NB4 (cell line): Measurements from ENCODE around the gene SH3GL3.

Experiments
- POLR2A ChIP-seq: IDR thresholded peaks from 2 replicates; pipeline ENCODE4 v1.6.1; 2011; ENCODE audit warnings: mild to moderate bottlenecking; ENCODE audit not compliant: insufficient read length; ENCODE audit errors: extremely low read depth
- TF ChIP-seq, protein P1 (sequence below): IDR thresholded peaks from one replicate; pipeline ENCODE4 v1.5.1; 2012; ENCODE audit warnings: low read depth, low read length
- TF ChIP-seq, protein P2 (sequence below): IDR thresholded peaks from 2 replicates; pipeline ENCODE4 v1.6.1; 2011; ENCODE audit warnings: low read depth, low read length

DNA sequence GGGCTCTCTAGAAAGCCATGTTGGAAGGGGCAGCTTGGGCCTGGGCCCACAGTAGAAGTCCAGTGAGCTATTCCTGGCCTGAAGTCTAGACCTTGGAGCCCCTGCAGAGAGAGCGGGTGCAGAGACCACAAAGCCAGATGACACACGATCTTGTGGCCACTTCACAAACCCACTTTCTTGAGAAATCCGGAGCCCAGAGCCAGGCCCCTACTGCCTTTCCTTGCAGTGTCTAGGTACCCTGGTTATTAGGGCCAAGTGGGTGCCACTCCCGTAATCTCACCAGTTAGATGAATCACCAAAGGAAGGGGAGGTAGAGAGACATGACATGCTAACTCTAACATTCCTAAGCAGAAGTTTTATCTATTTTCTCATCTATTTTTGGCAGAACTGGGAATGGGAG lies 134.2 kb downstream of the SH3GL3 start:
- TF ChIP-seq POLR2A = no peak
- TF ChIP-seq, protein P1, sequence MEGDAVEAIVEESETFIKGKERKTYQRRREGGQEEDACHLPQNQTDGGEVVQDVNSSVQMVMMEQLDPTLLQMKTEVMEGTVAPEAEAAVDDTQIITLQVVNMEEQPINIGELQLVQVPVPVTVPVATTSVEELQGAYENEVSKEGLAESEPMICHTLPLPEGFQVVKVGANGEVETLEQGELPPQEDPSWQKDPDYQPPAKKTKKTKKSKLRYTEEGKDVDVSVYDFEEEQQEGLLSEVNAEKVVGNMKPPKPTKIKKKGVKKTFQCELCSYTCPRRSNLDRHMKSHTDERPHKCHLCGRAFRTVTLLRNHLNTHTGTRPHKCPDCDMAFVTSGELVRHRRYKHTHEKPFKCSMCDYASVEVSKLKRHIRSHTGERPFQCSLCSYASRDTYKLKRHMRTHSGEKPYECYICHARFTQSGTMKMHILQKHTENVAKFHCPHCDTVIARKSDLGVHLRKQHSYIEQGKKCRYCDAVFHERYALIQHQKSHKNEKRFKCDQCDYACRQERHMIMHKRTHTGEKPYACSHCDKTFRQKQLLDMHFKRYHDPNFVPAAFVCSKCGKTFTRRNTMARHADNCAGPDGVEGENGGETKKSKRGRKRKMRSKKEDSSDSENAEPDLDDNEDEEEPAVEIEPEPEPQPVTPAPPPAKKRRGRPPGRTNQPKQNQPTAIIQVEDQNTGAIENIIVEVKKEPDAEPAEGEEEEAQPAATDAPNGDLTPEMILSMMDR = no peak
- TF ChIP-seq, protein P2, sequence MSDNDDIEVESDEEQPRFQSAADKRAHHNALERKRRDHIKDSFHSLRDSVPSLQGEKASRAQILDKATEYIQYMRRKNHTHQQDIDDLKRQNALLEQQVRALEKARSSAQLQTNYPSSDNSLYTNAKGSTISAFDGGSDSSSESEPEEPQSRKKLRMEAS = no peak
